Neural progenitor cell (in vitro differentiated cells): ENCODE results near the gene ITPR3.

Experiments
- CTCF ChIP-seq: fragments of 200-600 bp; sonication (generic); IDR thresholded peaks from 2 replicates; pipeline ENCODE4 v1.5.1; 2017; ENCODE audit warnings: antibody characterized with exemption, mild to moderate bottlenecking
- EZH2 ChIP-seq: fragments of 200-600 bp; sonication (generic); IDR thresholded peaks from 2 replicates; pipeline ENCODE4 v1.6.1; 2017; ENCODE audit warnings: antibody characterized with exemption, mild to moderate bottlenecking, moderate library complexity
- EZH2phosphoT487 ChIP-seq: fragments of 200-600 bp; sonication (generic); IDR thresholded peaks from 2 replicates; pipeline ENCODE4 v1.6.1; 2017; ENCODE audit warnings: antibody characterized with exemption

DNA sequence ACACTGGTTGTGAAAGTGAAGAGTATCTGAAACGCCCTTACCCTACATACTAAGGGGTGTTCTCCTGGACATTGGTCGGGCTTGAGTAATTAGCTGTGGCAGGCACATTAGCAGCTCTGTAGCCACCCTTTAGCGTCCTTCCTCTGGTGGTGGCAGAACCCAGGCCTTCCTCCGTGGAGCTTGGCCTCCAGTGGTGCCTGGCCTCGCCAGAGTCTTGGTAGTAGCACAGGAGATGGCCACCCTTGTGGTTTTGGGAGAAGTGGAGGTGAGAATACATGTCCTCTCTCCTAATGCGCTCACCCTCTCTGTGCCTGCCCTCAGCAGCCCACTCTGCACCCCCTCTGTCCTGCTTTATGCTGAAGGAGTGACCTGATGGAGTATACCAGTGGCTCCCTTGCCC lies 107.9 kb downstream of the ITPR3 start:
- no peak for TF ChIP-seq EZH2
- no peak for TF ChIP-seq CTCF
- no peak for TF ChIP-seq EZH2phosphoT487
